T-helper 9 cell (primary cell): Measurements from ENCODE around the gene HAUS3.

Source experiments
- DNase-seq: peaks from one replicate; pipeline ENCODE4 v3.0.0-alpha.2; 2020

HAUS3 gene

GRCh38 chr4:2262145-2262943 is 20.4 kb upstream of the HAUS3 start:
- DNase-seq: peak; percentile 93

- no peak for DNase-seq
Observed at GRCh38 chr4:2261853-2262144, 19.9 kb upstream of the HAUS3 start, which contains the start of gene MXD4. MXD4 (minus strand) TSS chr4:2262109; CDS start chr4:2261980, 129 bp downstream.

GRCh38 chr4:2261110-2261852 is 19.4 kb upstream of the HAUS3 start:
- DNase-seq: peak; percentile 53

GRCh38 chr4:2260344-2261109 is 18.6 kb upstream of the HAUS3 start:
- no peak for DNase-seq

GRCh38 chr4:2259541-2260343 is 17.8 kb upstream of the HAUS3 start:
- DNase-seq: no peak

GRCh38 chr4:2259036-2259540 is 17.2 kb upstream of the HAUS3 start:
- DNase-seq: no peak

- DNase-seq: no peak
Observed at GRCh38 chr4:2258091-2259035, 16.4 kb upstream of the HAUS3 start.

- no peak for DNase-seq
Observed at GRCh38 chr4:2257361-2258081, 15.6 kb upstream of the HAUS3 start.

GRCh38 chr4:2256781-2257191 is 14.9 kb upstream of the HAUS3 start:
- DNase-seq: no peak

- DNase-seq: no peak
Observed at GRCh38 chr4:2256156-2256731, 14.3 kb upstream of the HAUS3 start.

GRCh38 chr4:2255501-2256155 is 13.7 kb upstream of the HAUS3 start:
- DNase-seq: no peak

GRCh38 chr4:2254665-2255500 is 13.0 kb upstream of the HAUS3 start:
- DNase-seq: no peak

GRCh38 chr4:2253160-2254084 is 11.5 kb upstream of the HAUS3 start:
- DNase-seq: no peak

- DNase-seq: no peak
Observed at GRCh38 chr4:2252530-2253091, 10.7 kb upstream of the HAUS3 start.

GRCh38 chr4:2251795-2252529 is 10.0 kb upstream of the HAUS3 start:
- DNase-seq: no peak

GRCh38 chr4:2251073-2251794 is 9.3 kb upstream of the HAUS3 start:
- DNase-seq: no peak
